Stimulated activated memory B cell treated with anti-CD40 and anti-IgM and Interleukin-4, amounts not matched to agents 10 μg/mL and 1 μg/mL and 100 μg/mL, for 72 hours (primary cell): ENCODE measurements around the gene SEC63.
"Not testable (repeated sequence)": the region's sequence is repeated elsewhere in the genome, so short reads cannot be mapped to it uniquely, and the experiment has no call there.

ENCODE experiments used
- ATAC-seq: fragments of 150-1000 bp; cut with Tn5 transposase; 2 replicates; pipeline ENCODE4 v1.10.0; 2021
- H3K27ac Mint-ChIP-seq: one replicate; pipeline ENCODE4 v1.8.0; 2022; ENCODE audit warnings: mild to moderate bottlenecking, mixed read lengths
- H3K27me3 Mint-ChIP-seq: one replicate; pipeline ENCODE4 v1.8.0; 2022; ENCODE audit warnings: mixed read lengths
- H3K36me3 Mint-ChIP-seq: one replicate; pipeline ENCODE4 v1.8.0; 2022; ENCODE audit warnings: mixed read lengths
- H3K4me1 Mint-ChIP-seq: one replicate; pipeline ENCODE4 v1.8.0; 2022; ENCODE audit warnings: mixed read lengths
- H3K4me3 Mint-ChIP-seq: one replicate; pipeline ENCODE4 v1.8.0; 2022; ENCODE audit warnings: mild to moderate bottlenecking, moderate library complexity, mixed read lengths
- H3K9me3 Mint-ChIP-seq: one replicate; pipeline ENCODE4 v1.8.0; 2022; ENCODE audit warnings: mixed read lengths

SEC63 gene

DNA sequence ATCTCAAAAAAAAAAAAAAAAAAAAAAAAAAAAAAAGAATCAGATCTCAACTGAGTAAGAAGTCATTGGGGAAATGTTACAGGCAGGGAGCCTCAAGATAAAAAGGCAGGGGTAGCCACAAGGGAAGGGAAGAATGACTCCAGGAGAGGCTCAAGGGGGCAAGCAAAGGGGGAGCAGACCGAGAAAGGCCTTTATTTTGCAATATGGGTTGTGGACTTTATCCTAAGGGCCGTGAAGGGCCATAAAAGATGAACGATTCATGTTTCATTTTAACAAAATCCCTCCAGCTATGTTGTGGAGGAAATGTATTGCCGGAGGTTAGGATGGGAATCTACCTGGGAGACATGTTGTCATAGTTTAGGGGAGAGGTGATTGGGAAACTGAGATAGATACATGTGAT, 25.8 kb upstream of the SEC63 start:
- H3K27ac Mint-ChIP-seq, result no peak overlapping the region
- no peak overlapping the region for H3K4me3 Mint-ChIP-seq
- ATAC-seq, result no peak
- H3K27me3 Mint-ChIP-seq, result peaks cover 13% of the 10 kb centered on the region
- peaks cover 5% of the 10 kb centered on the region for H3K9me3 Mint-ChIP-seq
- H3K4me1 Mint-ChIP-seq, result no peaks in the 10 kb centered on the region
- no peaks in the 10 kb centered on the region for H3K36me3 Mint-ChIP-seq

GRCh38 chr6:107982486-107982885, 24.5 kb upstream of the SEC63 start:
- no peaks in the 10 kb centered on the region for H3K36me3 Mint-ChIP-seq
- no peak overlapping the region for H3K4me3 Mint-ChIP-seq
- ATAC-seq, result no peak
- no peaks in the 10 kb centered on the region for H3K4me1 Mint-ChIP-seq
- no peak overlapping the region for H3K27ac Mint-ChIP-seq
- peaks cover 13% of the 10 kb centered on the region for H3K27me3 Mint-ChIP-seq
- peaks cover 5% of the 10 kb centered on the region for H3K9me3 Mint-ChIP-seq

DNA sequence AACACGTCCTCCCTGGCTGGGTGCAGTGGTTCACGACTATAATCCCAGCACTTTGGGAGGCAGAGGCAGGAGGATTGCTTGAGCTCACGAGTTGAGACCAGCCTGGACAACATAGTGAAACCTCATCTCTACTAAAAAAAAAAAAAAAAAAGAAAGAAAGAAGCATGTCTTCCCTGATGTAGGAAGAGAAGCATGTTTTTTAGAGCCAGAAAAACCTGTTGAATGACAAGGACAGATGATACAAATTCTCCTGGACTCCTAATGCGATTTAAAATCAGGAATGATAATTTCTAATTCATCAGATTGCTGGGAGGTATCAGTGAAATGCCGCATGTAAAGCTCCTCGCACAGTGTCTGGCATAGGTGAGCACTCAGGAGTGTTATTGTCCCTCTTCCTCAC, 23.7 kb upstream of the SEC63 start:
- Mint-ChIP-seq H3K36me3 (no peaks in the 10 kb centered on the region), H3K9me3 (peaks cover 5% of the 10 kb centered on the region), H3K4me1 (no peaks in the 10 kb centered on the region), H3K27ac (no peak overlapping the region), H3K4me3 (no peak overlapping the region), H3K27me3 (peaks cover 13% of the 10 kb centered on the region)
- no peak for ATAC-seq

GRCh38 chr6:107977283-107977682, 19.3 kb upstream of the SEC63 start:
- no peak for ATAC-seq
- Mint-ChIP-seq H3K4me1 (no peaks in the 10 kb centered on the region), H3K9me3 (no peaks in the 10 kb centered on the region), H3K27me3 (no peaks in the 10 kb centered on the region), H3K27ac (no peak overlapping the region), H3K36me3 (no peaks in the 10 kb centered on the region), H3K4me3 (no peak overlapping the region)

DNA sequence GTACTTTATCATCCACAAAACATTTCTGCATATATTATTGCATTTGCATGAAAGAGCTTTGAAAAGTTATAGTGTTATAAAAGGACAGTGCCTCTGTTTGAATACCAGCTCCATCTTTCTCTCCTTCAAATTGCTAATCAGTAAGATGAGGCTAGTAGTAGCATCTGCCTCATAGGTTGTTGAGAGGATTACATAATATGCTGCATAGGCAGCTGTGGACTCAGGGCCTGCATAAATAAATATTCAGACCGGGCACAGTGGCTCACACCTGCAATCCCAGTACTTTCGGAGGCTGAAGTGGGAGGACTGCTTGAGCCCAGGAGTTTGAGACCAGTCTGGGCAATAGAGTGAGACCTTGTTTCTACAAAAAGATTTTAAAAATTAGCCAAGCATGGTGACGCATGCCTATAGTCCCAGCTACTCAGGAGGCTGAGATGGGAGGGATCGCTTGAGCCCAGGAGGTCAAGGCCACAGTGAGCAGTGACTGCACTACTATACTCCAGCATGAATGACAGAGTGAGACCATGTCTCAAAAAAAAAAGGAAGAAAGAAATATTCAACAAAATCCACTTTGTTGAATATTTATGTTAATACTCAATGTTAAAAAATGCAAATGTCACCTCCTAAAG, 18.3 kb upstream of the SEC63 start:
- H3K27ac Mint-ChIP-seq, result no peak overlapping the region
- no peak for ATAC-seq
- H3K4me1 Mint-ChIP-seq, result no peaks in the 10 kb centered on the region
- H3K9me3 Mint-ChIP-seq, result no peaks in the 10 kb centered on the region
- H3K4me3 Mint-ChIP-seq, result no peak overlapping the region
- no peaks in the 10 kb centered on the region for H3K27me3 Mint-ChIP-seq
- H3K36me3 Mint-ChIP-seq, result no peaks in the 10 kb centered on the region

DNA sequence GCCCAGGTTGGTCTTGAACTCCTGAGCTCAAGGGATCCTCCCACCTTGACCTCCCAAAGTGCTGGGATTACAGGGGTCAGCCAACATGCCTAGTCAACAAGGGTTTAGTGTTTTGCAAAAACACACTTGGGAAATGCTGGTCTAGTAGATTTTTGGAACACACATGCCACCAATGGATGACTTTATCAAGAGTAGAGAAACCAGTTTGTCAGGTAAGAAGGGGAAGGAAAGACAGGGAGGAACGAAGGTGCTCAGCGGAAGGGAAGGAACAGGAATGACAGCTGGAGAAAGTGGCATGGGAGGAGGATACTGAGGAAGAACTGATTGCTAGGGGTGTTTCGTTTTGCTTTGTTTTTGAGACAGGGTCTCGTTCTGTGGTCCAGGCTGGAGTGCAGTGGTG, 15.6 kb upstream of the SEC63 start:
- H3K27ac Mint-ChIP-seq, result no peak overlapping the region

GRCh38 chr6:107972413-107973096, 14.5 kb upstream of the SEC63 start:
- H3K27me3 Mint-ChIP-seq, result no peaks in the 10 kb centered on the region
- no peaks in the 10 kb centered on the region for H3K9me3 Mint-ChIP-seq
- no peak overlapping the region for H3K4me3 Mint-ChIP-seq
- no peaks in the 10 kb centered on the region for H3K36me3 Mint-ChIP-seq
- H3K27ac Mint-ChIP-seq, result no peak overlapping the region
- no peaks in the 10 kb centered on the region for H3K4me1 Mint-ChIP-seq
- no peak for ATAC-seq

More for the DNA sequence above, 15.6 kb upstream of the SEC63 start:
- Mint-ChIP-seq H3K36me3 (no peaks in the 10 kb centered on the region), H3K9me3 (no peaks in the 10 kb centered on the region), H3K4me1 (no peaks in the 10 kb centered on the region), H3K27me3 (no peaks in the 10 kb centered on the region), H3K4me3 (no peak overlapping the region)
- ATAC-seq, result no peak

GRCh38 chr6:107971181-107971580, 13.2 kb upstream of the SEC63 start:
- Mint-ChIP-seq H3K4me1 (no peaks in the 10 kb centered on the region), H3K36me3 (no peaks in the 10 kb centered on the region), H3K27ac (no peak overlapping the region), H3K27me3 (no peaks in the 10 kb centered on the region), H3K4me3 (no peak overlapping the region), H3K9me3 (no peaks in the 10 kb centered on the region)
- no peak for ATAC-seq

- no peaks in the 10 kb centered on the region for H3K4me1 Mint-ChIP-seq
- no peaks in the 10 kb centered on the region for H3K36me3 Mint-ChIP-seq
- H3K4me3 Mint-ChIP-seq, result no peak overlapping the region
- no peaks in the 10 kb centered on the region for H3K9me3 Mint-ChIP-seq
- no peak overlapping the region for H3K27ac Mint-ChIP-seq
- no peak for ATAC-seq
- H3K27me3 Mint-ChIP-seq, result no peaks in the 10 kb centered on the region
Measured at GRCh38 chr6:107970255-107970654, 12.2 kb upstream of the SEC63 start.

DNA sequence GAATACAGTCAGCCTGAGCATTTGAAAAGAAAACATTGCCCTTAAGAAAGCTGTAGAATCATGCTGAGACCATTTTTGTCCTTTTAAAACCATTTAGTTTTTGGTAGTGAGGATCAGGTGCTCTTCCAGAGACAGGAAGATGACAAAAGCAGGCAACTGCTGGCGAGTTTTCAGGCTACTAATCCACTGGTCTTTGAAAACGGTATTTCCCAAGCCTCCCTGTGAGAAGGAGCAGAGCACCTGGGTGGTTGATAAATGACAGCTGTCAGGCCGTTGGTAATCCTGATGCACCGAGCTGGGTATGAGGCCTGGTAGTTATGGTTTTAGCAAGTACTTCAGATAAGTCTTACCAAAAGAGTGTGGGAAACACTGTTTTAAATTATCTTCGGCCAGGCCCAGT, 10.1 kb upstream of the SEC63 start:
- Mint-ChIP-seq H3K4me1 (no peaks in the 10 kb centered on the region), H3K27ac (no peak overlapping the region), H3K9me3 (no peaks in the 10 kb centered on the region), H3K4me3 (no peak overlapping the region), H3K27me3 (no peaks in the 10 kb centered on the region), H3K36me3 (no peaks in the 10 kb centered on the region)
- no peak for ATAC-seq

GRCh38 chr6:107965746-107966145, 7.7 kb upstream of the SEC63 start:
- Mint-ChIP-seq H3K27me3 (no peaks in the 10 kb centered on the region), H3K27ac (no peak overlapping the region), H3K36me3 (no peaks in the 10 kb centered on the region), H3K4me3 (no peak overlapping the region), H3K9me3 (no peaks in the 10 kb centered on the region), H3K4me1 (no peaks in the 10 kb centered on the region)
- no peak for ATAC-seq

GRCh38 chr6:107962723-107963122, 4.7 kb upstream of the SEC63 start:
- H3K27ac Mint-ChIP-seq, result no peak overlapping the region
- no peaks in the 10 kb centered on the region for H3K9me3 Mint-ChIP-seq
- no peak overlapping the region for H3K4me3 Mint-ChIP-seq
- ATAC-seq, result no peak
- no peaks in the 10 kb centered on the region for H3K27me3 Mint-ChIP-seq
- H3K36me3 Mint-ChIP-seq, result no peaks in the 10 kb centered on the region
- H3K4me1 Mint-ChIP-seq, result no peaks in the 10 kb centered on the region

GRCh38 chr6:107959392-107959791, 1.4 kb upstream of the SEC63 start:
- Mint-ChIP-seq H3K4me3 (no peak overlapping the region), H3K27ac (no peak overlapping the region)

GRCh38 chr6:107958689-107959362, 818 bp upstream of the SEC63 start:
- H3K27me3 Mint-ChIP-seq, H3K36me3 Mint-ChIP-seq, ATAC-seq, H3K9me3 Mint-ChIP-seq: not testable (repeated sequence)
- Mint-ChIP-seq H3K27ac (peak overlapping the region; percentile 97), H3K4me3 (peak overlapping the region; percentile 98), H3K4me1 (peaks cover 27% of the 10 kb centered on the region)

More at GRCh38 chr6:107959392-107959791, 1.4 kb upstream of the SEC63 start:
- no peak for ATAC-seq
- no peaks in the 10 kb centered on the region for H3K27me3 Mint-ChIP-seq
- H3K36me3 Mint-ChIP-seq, result no peaks in the 10 kb centered on the region
- H3K4me1 Mint-ChIP-seq, result peaks cover 27% of the 10 kb centered on the region
- no peaks in the 10 kb centered on the region for H3K9me3 Mint-ChIP-seq

- Mint-ChIP-seq H3K4me3 (peak overlapping the region; percentile 98), H3K27ac (peak overlapping the region; percentile 97), H3K4me1 (peaks cover 30% of the 10 kb centered on the region), H3K9me3 (no peaks in the 10 kb centered on the region), H3K36me3 (no peaks in the 10 kb centered on the region), H3K27me3 (no peaks in the 10 kb centered on the region)
- peak; percentile 65 for ATAC-seq
Measured at GRCh38 chr6:107957308-107957908, 600 bp downstream of the SEC63 start.
